ENCODE measurements around the gene IL33.

GRCh38 chr9:6199596-6199995 lies 16.0 kb upstream of the IL33 start:
- TF ChIP-seq PATZ1 (CRISPR knock-in tag; IDR thresholded peaks at IDR 0.05; ENCODE audit: borderline replicate concordance), result no peak
- TF ChIP-seq RARB (CRISPR knock-in tag; IDR thresholded peaks at IDR 0.05), result no peak
- no peak for TF ChIP-seq ZFP3 (CRISPR knock-in tag; IDR thresholded peaks at IDR 0.05)
- TF ChIP-seq ZNF565 (CRISPR knock-in tag; conservative IDR thresholded peaks at IDR 0.05; ENCODE audit: low read depth), result no peak
- TF ChIP-seq BACH2 (CRISPR knock-in tag; IDR thresholded peaks at IDR 0.05; ENCODE audit: borderline replicate concordance), result no peak
- TF ChIP-seq ZC3H10 (CRISPR knock-in tag; IDR thresholded peaks at IDR 0.05), result no peak
- no peak for TF ChIP-seq TOX (CRISPR knock-in tag; IDR thresholded peaks at IDR 0.05; ENCODE audit: borderline replicate concordance)
- no peak for TF ChIP-seq ARNTL (CRISPR knock-in tag; IDR thresholded peaks at IDR 0.05; ENCODE audit: borderline replicate concordance, low read depth)
- no peak for TF ChIP-seq POU6F1 (CRISPR knock-in tag; IDR thresholded peaks at IDR 0.05; ENCODE audit: borderline replicate concordance, low read depth)
- TF ChIP-seq CSRNP3 (CRISPR knock-in tag; IDR thresholded peaks at IDR 0.05), result no peak
- TF ChIP-seq ISL1 (CRISPR knock-in tag; IDR thresholded peaks at IDR 0.05), result no peak
- TF ChIP-seq PPARA (CRISPR knock-in tag; IDR thresholded peaks at IDR 0.05; ENCODE audit: borderline replicate concordance), result no peak

Data from SK-N-SH treated with all-trans-retinoic acid at 6 μM for 48 hours (cell line).